NCI-H82 (cell line): ENCODE measurements around the gene TKT.

Source experiments
- DNase-seq: peaks from one replicate; lab custom pipeline; 2025; lab: John Stamatoyannopoulos, UW

Gene TKT

GRCh38 chr3:53181024-53181371 is 74.8 kb downstream of the TKT start:
- DNase-seq, result no peak

GRCh38 chr3:53180305-53181023 is 75.4 kb downstream of the TKT start:
- DNase-seq, result no peak

- no peak for DNase-seq
These were observed 76.2 kb downstream of the TKT start for GRCh38 chr3:53179580-53179979.

GRCh38 chr3:53178246-53178645 is 77.6 kb downstream of the TKT start:
- no peak for DNase-seq

GRCh38 chr3:53175613-53176540 is 79.9 kb downstream of the TKT start:
- no peak for DNase-seq
